ENCODE data around the gene PTPRM. TPM values are rescaled to one million over a fixed set of nuclear protein-coding genes. Genes with fewer than 3 reads are reported as not detected.

Gene PTPRM
- total RNA-seq, 1 experiment from 2014 or later, result 100.0 TPM

DNA sequence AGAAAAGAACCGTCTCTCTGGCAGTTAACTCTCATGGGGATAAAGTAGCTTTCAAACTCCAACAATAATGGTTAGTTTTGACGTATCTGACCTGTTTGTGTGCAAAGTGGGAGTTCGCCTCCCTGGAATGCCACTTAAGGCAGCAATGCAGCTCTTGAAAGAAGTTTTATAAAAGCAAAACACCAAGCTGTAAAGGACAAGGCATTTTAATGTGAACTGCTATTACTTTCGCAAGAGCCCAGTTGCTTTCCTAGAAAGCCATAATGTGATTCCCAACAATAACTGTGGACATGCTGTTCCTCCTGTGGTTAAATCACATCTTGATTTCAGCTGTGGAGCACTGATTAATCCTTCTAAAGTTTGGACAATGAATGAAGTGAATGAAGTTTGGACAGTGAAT, 303.7 kb downstream of the PTPRM start:
- peaks cover 34% of the 10 kb centered on the region for H3K4me1 ChIP-seq
- Mint-ChIP-seq H3K9me3 (ENCODE audit: unreplicated experiment) (peaks cover 24% of the 10 kb centered on the region), H3K36me3 (ENCODE audit: insufficient read depth, unreplicated experiment) (peaks cover 11% of the 10 kb centered on the region), H3K27ac (ENCODE audit: unreplicated experiment) (no peak overlapping the region), H3K4me3 (ENCODE audit: unreplicated experiment) (no peak overlapping the region), H3K27me3 (ENCODE audit: insufficient read depth, unreplicated experiment) (no peaks in the 10 kb centered on the region), H3K4me1 (ENCODE audit: low read depth, unreplicated experiment) (peaks cover 18% of the 10 kb centered on the region)
- no peaks in the 10 kb centered on the region for H3K27me3 ChIP-seq (replicated peaks; ENCODE audit: control insufficient read depth, insufficient read depth, low read length)
- intact Hi-C loops (cut with micrococcal nuclease; ENCODE audit: unreplicated experiment), result no loop called here
- no TSS peak for BruUV-seq (replicated peaks)
- ChIA-PET CTCF (no interaction called here), POLR2A (no interaction called here)
- no peak for TF ChIP-seq CTCF (IDR thresholded peaks at IDR 0.05; ENCODE audit: insufficient read depth in 1 of 2, low read depth in 1 of 2, low read length in 1 of 2, severe bottlenecking in 1 of 2, unreplicated experiment in 1 of 2)
- H3K36me3 ChIP-seq (ENCODE audit: control insufficient read depth, insufficient read depth, low read length), result 0 out of 2 replicates have a peak, but pooled peaks cover 2% of the 10 kb centered on the region
- DNase-seq, result no peak
- H3K4me3 ChIP-seq (ENCODE audit: low read depth, low read length), result no peak overlapping the region
- peaks cover 3% of the 10 kb centered on the region for H3K9me3 ChIP-seq

DNA sequence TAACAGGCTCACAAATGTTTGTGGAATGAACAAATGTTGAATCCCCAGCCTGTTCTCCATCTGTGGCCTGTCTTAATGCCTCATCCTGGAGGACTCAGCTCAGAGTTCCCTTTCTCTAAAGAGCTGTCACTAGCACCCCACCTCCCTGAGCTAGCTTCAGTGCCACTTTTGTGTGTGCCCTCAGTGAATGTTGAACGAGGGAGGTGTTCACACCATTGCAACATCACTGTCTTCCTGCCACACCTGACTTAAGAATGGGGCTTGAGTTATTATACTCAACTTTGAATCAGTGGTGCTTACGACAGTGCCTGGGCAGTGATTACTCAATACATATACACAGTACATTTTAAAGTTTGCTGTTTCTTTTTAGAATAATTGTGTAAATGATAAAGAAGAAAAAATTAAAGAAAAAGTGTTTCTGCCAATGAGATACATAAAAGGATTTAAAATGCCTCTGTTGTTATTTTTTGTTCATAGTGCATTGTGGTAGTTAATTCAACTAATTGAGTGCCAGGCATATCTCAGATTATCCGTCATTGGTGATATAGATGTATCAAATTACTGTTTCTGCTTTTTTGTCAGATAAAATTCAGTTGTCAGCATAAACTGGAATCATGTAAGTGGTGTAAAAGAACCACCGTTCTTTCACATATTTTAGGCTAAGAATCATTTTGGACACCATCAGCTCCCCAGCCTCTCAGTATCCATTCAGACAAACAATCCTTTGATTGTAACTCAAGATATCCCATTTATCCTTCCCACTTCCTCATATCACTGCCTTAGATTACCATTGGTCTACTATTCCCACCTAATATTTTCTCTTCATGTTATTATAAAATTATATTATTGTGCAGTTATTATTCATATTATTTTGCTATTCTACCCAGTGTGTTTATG, 304.7 kb downstream of the PTPRM start:
- peaks cover 15% of the 10 kb centered on the region for H3K9me3 Mint-ChIP-seq (ENCODE audit: unreplicated experiment)
- no peak overlapping the region for H3K4me3 Mint-ChIP-seq (ENCODE audit: unreplicated experiment)
- no peak overlapping the region for H3K27ac Mint-ChIP-seq (ENCODE audit: unreplicated experiment)
- ChIA-PET POLR2A (no interaction called here), CTCF (no interaction called here)
- H3K4me1 ChIP-seq, result peaks cover 34% of the 10 kb centered on the region
- 0 out of 2 replicates have a peak, but pooled peaks cover 2% of the 10 kb centered on the region for H3K36me3 ChIP-seq (ENCODE audit: control insufficient read depth, insufficient read depth, low read length)
- BruUV-seq (replicated peaks), result no TSS peak
- H3K4me1 Mint-ChIP-seq (ENCODE audit: low read depth, unreplicated experiment), result peaks cover 9% of the 10 kb centered on the region
- H3K9me3 ChIP-seq, result no peaks in the 10 kb centered on the region; the same call in 1 of the 2 replicates
- peak; percentile 33 to 55 for DNase-seq
- no peak overlapping the region for H3K4me3 ChIP-seq (ENCODE audit: low read depth, low read length)
- H3K27me3 Mint-ChIP-seq (ENCODE audit: insufficient read depth, unreplicated experiment), result no peaks in the 10 kb centered on the region
- no peaks in the 10 kb centered on the region for H3K27me3 ChIP-seq (replicated peaks; ENCODE audit: control insufficient read depth, insufficient read depth, low read length)
- H3K36me3 Mint-ChIP-seq (ENCODE audit: insufficient read depth, unreplicated experiment), result peaks cover 12% of the 10 kb centered on the region
- TF ChIP-seq CTCF (IDR thresholded peaks at IDR 0.05; ENCODE audit: insufficient read depth in 1 of 2, low read depth in 1 of 2, low read length in 1 of 2, severe bottlenecking in 1 of 2, unreplicated experiment in 1 of 2), result no peak
- intact Hi-C loops (cut with micrococcal nuclease; ENCODE audit: unreplicated experiment), result no loop called here

- Mint-ChIP-seq H3K4me1 (ENCODE audit: low read depth, unreplicated experiment) (peaks cover 9% of the 10 kb centered on the region), H3K27ac (ENCODE audit: unreplicated experiment) (no peak overlapping the region), H3K9me3 (ENCODE audit: unreplicated experiment) (peaks cover 7% of the 10 kb centered on the region), H3K27me3 (ENCODE audit: insufficient read depth, unreplicated experiment) (no peaks in the 10 kb centered on the region), H3K36me3 (ENCODE audit: insufficient read depth, unreplicated experiment) (peaks cover 12% of the 10 kb centered on the region), H3K4me3 (ENCODE audit: unreplicated experiment) (no peak overlapping the region)
- BruUV-seq (replicated peaks), result no TSS peak
- H3K27me3 ChIP-seq (replicated peaks; ENCODE audit: control insufficient read depth, insufficient read depth, low read length), result no peaks in the 10 kb centered on the region
- H3K36me3 ChIP-seq (ENCODE audit: control insufficient read depth, insufficient read depth, low read length), result 0 out of 2 replicates have a peak, but pooled peaks cover 2% of the 10 kb centered on the region
- intact Hi-C loops (cut with micrococcal nuclease; ENCODE audit: unreplicated experiment), result no loop called here
- peaks cover 37% of the 10 kb centered on the region for H3K4me1 ChIP-seq
- no peaks in the 10 kb centered on the region; the same call in 1 of the 2 replicates for H3K9me3 ChIP-seq
- H3K4me3 ChIP-seq (ENCODE audit: low read depth, low read length), result no peak overlapping the region
- peak in 1 of 2 experiments; percentile 28 for TF ChIP-seq CTCF (IDR thresholded peaks at IDR 0.05; ENCODE audit: insufficient read depth in 1 of 2, low read depth in 1 of 2, low read length in 1 of 2, severe bottlenecking in 1 of 2, unreplicated experiment in 1 of 2)
- ChIA-PET CTCF (interaction anchor here (0.6 kb wide), 1 partner anchor 32 kb away, joined by 5 read pairs; no protein-coding TSS in a partner anchor), POLR2A (no interaction called here)
- peak; percentile 49 to 67 for DNase-seq
Measured at GRCh38 chr18:7872569-7872968, 305.5 kb downstream of the PTPRM start.

Measured in Caco-2 (cell line).